Cardiac fibroblast (primary cell): ENCODE results near the gene BGLAP.

Source experiments
- DNase-seq, 2 donors: peaks; one replicate each; pipeline versions ENCODE4 v3.0.0 to v3.0.0-alpha.2; 2010; ENCODE audit warnings: low read depth in 2 of 2
- H3K4me3 ChIP-seq, 2 donors: replicated peaks in 1 of 2; 1 replicate in 1 of 2; 2 replicates in 1 of 2; pipeline ENCODE4 v1.5.1; 2011; ENCODE audit warnings: low read depth in 2 of 2, low read length in 2 of 2, mild to moderate bottlenecking in 2 of 2, moderate library complexity in 1 of 2
- TF ChIP-seq, protein P1 (sequence below): IDR thresholded peaks from one replicate; pipeline ENCODE4 v1.5.1; 2011; ENCODE audit warnings: low read depth, mild to moderate bottlenecking, low read length, inconsistent platforms

Gene BGLAP

DNA sequence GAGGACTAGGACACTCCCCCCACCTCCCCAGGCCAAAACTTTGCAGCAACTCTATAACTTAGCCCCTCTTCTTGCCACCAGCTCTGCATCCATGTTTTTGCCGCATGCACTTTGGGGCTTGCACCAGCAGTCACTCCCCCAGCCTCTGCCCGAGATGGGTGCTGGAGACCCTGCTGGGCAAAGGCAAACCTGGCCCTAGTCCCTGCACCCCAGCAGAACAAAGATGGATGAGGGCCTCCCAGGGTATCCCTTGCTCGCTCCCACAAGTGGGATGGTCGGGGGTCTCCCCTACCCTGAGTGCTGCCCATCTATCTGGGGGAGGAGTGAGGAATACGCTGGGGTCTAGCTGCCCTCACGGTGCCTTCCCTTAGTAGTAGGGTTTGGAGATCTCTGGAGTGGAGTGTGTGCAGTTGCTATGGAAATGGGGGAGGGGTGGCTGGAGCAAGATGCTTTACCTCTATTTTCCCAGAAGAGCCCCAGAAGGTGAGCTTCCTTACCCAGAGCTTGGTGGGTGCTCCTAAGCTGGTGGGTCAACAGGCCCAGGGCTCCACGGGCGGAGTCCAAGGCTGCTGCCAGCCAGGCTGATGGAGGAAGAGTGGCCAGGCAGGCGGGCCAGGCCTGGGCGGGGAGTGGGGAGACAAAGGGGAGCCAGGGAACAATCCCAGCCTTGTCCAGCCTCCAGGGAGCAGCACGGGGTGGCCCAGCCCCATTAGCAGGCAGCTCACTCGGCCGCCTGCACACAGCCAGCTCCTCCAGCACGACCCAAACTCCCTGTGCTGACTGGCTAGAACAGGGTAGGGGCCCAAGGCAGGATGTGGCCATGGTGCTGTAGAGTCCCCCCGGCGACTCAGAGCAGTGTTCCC is 5.7 kb downstream of the BGLAP start, which contains the start of gene PAQR6:
Gene PAQR6 (minus strand): TSS at position 597 of the 863 bp plus-strand sequence. CDS start 1,325 bp downstream, outside the sequence.
- H3K4me3 ChIP-seq, result no peak within 1 kb of the TSS

DNA sequence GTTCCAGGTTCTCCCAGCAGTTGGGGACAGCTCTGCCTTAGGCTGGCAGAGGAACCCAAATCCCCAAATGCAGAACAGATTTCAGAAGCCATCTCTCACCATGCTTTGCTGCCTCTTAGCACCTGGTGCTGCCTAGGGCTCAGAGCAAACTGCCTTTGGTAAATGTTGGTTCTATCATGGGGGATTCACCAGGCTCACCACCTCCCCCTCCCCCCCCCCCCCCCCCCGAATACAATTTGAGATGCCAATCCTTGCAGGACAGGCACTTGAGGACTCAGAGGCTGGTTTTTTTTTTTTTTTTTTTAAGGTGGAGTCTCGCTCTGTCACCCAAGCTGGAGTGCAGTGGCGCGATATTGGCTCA is 6.3 kb downstream of the BGLAP start:
- TF ChIP-seq, protein P1, sequence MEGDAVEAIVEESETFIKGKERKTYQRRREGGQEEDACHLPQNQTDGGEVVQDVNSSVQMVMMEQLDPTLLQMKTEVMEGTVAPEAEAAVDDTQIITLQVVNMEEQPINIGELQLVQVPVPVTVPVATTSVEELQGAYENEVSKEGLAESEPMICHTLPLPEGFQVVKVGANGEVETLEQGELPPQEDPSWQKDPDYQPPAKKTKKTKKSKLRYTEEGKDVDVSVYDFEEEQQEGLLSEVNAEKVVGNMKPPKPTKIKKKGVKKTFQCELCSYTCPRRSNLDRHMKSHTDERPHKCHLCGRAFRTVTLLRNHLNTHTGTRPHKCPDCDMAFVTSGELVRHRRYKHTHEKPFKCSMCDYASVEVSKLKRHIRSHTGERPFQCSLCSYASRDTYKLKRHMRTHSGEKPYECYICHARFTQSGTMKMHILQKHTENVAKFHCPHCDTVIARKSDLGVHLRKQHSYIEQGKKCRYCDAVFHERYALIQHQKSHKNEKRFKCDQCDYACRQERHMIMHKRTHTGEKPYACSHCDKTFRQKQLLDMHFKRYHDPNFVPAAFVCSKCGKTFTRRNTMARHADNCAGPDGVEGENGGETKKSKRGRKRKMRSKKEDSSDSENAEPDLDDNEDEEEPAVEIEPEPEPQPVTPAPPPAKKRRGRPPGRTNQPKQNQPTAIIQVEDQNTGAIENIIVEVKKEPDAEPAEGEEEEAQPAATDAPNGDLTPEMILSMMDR, result no peak
- no peak overlapping the region for H3K4me3 ChIP-seq
- DNase-seq, result no peak

More for the DNA sequence above, 5.7 kb downstream of the BGLAP start, which contains the start of gene PAQR6:
- TF ChIP-seq, protein P1, result no peak
- no peak for DNase-seq

DNA sequence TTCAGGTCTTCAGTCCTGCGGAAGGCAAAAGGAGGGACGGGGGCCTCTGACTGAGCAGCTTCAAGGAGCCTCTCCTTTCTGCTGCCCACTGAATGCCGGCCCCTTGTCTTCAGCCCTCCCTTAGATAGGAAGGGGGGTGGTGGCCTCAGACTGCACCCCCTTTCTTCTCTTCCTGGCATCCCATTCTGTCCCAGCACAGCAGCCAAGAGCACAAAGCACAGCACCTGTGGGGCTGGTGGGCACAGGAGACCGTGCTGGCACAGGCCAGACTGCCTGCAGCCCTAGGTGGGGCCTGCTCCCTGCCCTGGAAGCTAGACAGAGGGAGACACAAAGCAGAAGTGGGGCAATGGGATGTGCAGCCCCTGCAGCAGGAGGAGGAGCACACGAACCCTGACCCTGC is 7.6 kb downstream of the BGLAP start:
- no peak overlapping the region for H3K4me3 ChIP-seq
- TF ChIP-seq, protein P1, result no peak

DNA sequence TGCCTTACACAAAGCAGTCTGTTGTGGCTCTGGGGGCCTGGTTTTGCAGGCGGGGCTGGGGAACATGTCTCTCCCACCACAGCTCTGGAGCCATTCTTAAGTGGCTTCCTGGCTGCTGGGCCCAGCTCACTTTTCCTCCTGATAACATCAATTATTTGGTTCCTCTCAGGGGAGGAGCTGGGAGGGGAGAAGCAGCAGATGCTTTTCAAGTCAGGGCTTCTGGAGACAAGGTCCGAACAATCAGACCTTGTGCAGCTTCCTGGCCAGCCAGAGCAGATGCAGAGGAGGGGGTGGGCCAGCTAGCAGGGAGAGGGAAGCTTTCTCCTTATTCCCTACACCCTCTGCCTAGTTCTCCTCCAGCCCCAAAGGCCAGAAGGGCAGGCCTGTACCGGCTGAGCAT is 9.5 kb downstream of the BGLAP start:
- TF ChIP-seq, protein P1, result no peak
- no peak overlapping the region for H3K4me3 ChIP-seq

More for the DNA sequence above, 7.6 kb downstream of the BGLAP start:
- no peak for DNase-seq

DNA sequence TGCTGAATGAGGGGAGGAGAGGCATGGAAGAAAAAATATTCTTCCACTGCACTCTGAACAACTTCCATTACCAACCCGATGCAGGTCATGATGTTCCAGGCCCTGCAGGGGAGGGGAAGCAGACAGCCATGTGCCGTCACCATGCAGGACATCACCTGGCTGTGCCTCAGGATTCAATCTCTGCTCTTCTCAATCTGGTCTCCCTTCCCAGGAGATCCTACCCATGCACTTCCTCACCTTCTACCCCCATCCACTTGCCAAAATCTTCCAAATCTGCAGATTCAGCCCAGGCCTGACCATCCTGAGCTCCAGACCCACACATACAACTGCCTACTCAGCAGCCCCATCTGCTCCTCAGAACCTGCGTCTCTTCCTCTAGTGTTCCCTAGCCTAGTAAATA is 11.7 kb downstream of the BGLAP start:
- DNase-seq, result no peak
- TF ChIP-seq, protein P1, result no peak
- no peak overlapping the region for H3K4me3 ChIP-seq

More for the DNA sequence above, 9.5 kb downstream of the BGLAP start:
- DNase-seq, result peak in 1 of 2 donors; percentile 38

DNA sequence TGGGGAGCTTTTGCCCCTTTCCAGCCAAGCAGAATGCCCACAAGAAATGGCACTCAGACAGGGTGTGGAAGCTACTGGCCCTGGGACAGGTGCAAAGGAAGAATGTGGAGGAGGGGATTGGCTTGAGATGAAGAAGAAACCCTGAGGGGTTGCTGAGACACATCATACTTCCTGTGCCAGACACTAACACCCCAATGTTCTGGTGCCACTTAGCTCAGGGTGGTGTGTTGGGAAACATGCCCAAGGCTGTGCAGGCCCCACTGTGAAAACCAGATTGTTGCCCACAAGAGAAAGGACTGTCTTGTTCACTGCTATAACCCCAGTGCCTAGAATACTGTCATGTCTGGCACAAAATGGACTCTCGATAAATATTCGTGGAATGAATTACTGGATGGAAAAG is 15.7 kb downstream of the BGLAP start:
- TF ChIP-seq, protein P1, result no peak
- no peak overlapping the region for H3K4me3 ChIP-seq
- DNase-seq, result no peak
